Small intestine (tissue), 7 donors: Measurements from ENCODE around the gene CNTNAP3B. TPM values are rescaled to one million over a fixed set of nuclear protein-coding genes. Genes with fewer than 3 reads are reported as not detected.
"Not testable (repeated sequence)": the region's sequence is repeated elsewhere in the genome, so short reads cannot be mapped to it uniquely, and the experiment has no call there.

ENCODE experiments used
- DNase-seq, 2 donors: peaks; one replicate each; pipeline versions ENCODE4 v3.0.0 to v3.0.0-alpha.2; 2013
- FAIRE-seq: peaks from 2 replicates; lab custom pipeline; 2012; peaks lifted over from hg19 to GRCh38; lab: Jason Lieb, UNC
- H3K27ac ChIP-seq, 3 donors: one replicate each; pipeline ENCODE4 v1.5.1; 2013; ENCODE audit warnings: low read length in 2 of 3, mild to moderate bottlenecking in 2 of 3, control low read depth in 1 of 3, inconsistent platforms in 1 of 3, low read depth in 1 of 3, moderate library complexity in 1 of 3
- H3K27me3 ChIP-seq, 3 donors: one replicate each; pipeline ENCODE4 v1.6.1; 2013; ENCODE audit warnings: low read length in 3 of 3, inconsistent platforms in 1 of 3; ENCODE audit not compliant: control insufficient read depth in 3 of 3, insufficient read depth in 3 of 3
- H3K36me3 ChIP-seq, 3 donors: one replicate each; pipeline ENCODE4 v1.6.1; 2013; ENCODE audit warnings: low read length in 3 of 3, inconsistent platforms in 1 of 3, low read depth in 1 of 3, mild to moderate bottlenecking in 1 of 3, moderate library complexity in 1 of 3; ENCODE audit not compliant: control insufficient read depth in 3 of 3, insufficient read depth in 2 of 3
- H3K4me1 ChIP-seq, 3 donors: one replicate each; pipeline ENCODE4 v1.6.1; 2013; ENCODE audit warnings: low read length in 2 of 3, inconsistent platforms in 1 of 3, low read depth in 1 of 3, mild to moderate bottlenecking in 1 of 3, moderate library complexity in 1 of 3; ENCODE audit not compliant: control insufficient read depth in 3 of 3, insufficient read depth in 2 of 3
- H3K4me3 ChIP-seq, 3 donors: one replicate each; pipeline ENCODE4 v1.5.1; 2013; ENCODE audit warnings: low read length in 3 of 3, control low read depth in 1 of 3, inconsistent platforms in 1 of 3, low read depth in 1 of 3, mild to moderate bottlenecking in 1 of 3, moderate library complexity in 1 of 3
- H3K9me3 ChIP-seq, 2 donors: one replicate each; pipeline ENCODE4 v1.6.1; 2013; ENCODE audit warnings: low read depth in 1 of 2, low read length in 1 of 2; ENCODE audit not compliant: control insufficient read depth in 2 of 2, insufficient read depth in 1 of 2
- WGBS, 3 donors: extraction: QIAGEN DNeasy Blood & Tissue Kit; methylation state at CpG; one replicate each; pipeline ENCODE4 v1.1.7; 2013; 5-methylcytosine and 5-hydroxymethylcytosine counted together
- polyA plus RNA-seq, 4 donors: library from polyadenylated mRNA; stranded (reverse) in 3 of 4; unstranded in 1 of 4; fragments of 200-250 nt in 3 of 4; fragments of 120-200 nt in 1 of 4; gene quantifications; one replicate each; pipeline versions ENCODE4 v1.2.1 to v1.2.3, GENCODE V29; 2013
- donor health status: healthy with polysubstance abuse.
- donor health status: control.
- donor health status: control.
- donor health status: Bipolar disorder and iron deficiency.
- donor health status: healthy.

The CNTNAP3B gene
- polyA plus RNA-seq, 4 donors, result 0.22 to 5.0 (median 3.5) TPM; not detected in 1

DNA sequence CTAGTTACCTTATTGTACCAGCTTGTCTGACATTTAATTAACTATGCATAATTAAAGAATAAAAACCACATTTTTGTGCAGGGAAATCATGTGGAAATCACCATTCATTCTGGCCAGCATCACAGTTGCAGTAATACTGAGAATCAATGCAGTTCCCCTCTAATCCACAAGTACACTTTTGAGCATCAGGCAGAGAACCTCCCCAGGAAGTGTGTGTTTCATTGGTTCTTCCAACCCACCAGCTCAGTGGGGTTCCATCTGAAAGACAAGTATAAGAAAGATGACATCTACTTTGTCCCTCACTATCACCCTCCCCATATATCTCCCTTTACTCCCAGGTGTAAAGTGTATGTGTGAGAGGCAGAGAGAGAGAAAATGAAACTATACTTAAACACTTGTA is 191.1 kb downstream of the CNTNAP3B start:
- not testable (repeated sequence) for FAIRE-seq, H3K4me3 ChIP-seq, H3K9me3 ChIP-seq, H3K27ac ChIP-seq, H3K36me3 ChIP-seq, H3K27me3 ChIP-seq, H3K4me1 ChIP-seq, DNase-seq

DNA sequence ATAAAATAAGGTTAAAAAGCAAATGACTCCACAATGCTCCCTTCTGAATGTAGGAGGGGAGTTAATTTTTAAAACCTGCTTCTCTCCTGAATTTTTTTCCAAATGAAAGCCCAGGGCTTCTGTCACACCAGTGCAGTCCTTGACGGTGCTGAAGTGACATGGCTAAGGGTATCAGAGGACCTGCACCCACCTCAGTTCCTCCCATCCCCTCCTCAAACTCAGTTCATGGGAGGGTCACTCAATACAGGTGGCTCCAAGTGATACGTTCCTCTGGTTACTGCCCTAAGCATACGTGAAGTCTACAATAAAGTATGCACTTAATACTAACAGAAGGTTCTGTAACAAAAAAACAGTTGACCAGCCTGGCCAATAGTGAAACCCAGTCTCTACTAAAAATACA is 193.5 kb downstream of the CNTNAP3B start:
- H3K36me3 ChIP-seq, DNase-seq, H3K27ac ChIP-seq, H3K27me3 ChIP-seq, FAIRE-seq, H3K4me1 ChIP-seq, H3K4me3 ChIP-seq, H3K9me3 ChIP-seq: not testable (repeated sequence)
- WGBS, 3 donors, result 70 to 72% (median 71%) methylated on average over 3 of the region's 3 CpGs

DNA sequence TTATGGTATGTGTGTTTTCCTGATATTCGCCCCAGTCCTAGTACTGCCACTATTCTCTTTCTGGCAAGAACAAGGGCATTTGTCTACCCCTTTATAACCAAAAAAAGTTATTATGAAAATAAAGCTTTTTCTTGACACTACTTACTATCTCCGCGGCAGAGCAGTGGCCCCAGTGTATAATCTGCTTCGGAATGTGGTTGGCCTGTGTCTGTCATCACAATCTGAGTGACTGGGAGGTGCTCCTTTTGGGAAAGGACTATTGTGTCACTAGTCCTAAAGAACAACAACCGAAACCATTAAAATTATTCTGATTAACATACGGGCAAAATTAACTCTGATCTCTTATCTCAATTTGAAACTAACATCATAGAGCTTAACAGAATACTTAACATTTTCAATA is 200.1 kb downstream of the CNTNAP3B start:
- H3K4me3 ChIP-seq, H3K4me1 ChIP-seq, DNase-seq, H3K9me3 ChIP-seq, H3K27ac ChIP-seq, FAIRE-seq, H3K27me3 ChIP-seq, H3K36me3 ChIP-seq: not testable (repeated sequence)
- 80 to 90% (median 86%) methylated on average over 1 to 5 of the region's 6 CpGs for WGBS, 3 donors

DNA sequence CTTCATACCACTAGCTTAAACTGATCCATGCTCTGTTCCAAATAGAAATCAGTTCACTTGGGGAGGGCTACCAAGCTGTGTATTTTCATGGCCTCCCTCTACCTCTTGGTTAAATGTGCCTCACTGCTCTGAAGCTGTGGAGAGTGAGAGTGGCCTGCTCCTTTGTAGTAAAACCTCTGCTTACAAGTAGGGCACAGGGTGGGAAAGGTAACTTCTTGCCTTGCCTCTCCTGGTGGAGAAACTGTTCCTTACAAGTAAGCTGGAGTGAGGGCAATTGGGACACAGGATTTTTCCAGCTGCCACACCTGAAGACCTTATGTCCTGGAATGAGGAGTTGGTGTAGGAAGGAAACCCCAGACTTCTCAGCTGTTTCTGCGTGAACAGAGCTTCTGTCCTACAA is 211.9 kb downstream of the CNTNAP3B start:
- H3K36me3 ChIP-seq, H3K9me3 ChIP-seq, H3K4me3 ChIP-seq, H3K4me1 ChIP-seq, H3K27ac ChIP-seq, DNase-seq, FAIRE-seq, H3K27me3 ChIP-seq: not testable (repeated sequence)
- 67 to 92% (median 89%) methylated on average over 1 of the region's 1 CpG for WGBS, 3 donors

DNA sequence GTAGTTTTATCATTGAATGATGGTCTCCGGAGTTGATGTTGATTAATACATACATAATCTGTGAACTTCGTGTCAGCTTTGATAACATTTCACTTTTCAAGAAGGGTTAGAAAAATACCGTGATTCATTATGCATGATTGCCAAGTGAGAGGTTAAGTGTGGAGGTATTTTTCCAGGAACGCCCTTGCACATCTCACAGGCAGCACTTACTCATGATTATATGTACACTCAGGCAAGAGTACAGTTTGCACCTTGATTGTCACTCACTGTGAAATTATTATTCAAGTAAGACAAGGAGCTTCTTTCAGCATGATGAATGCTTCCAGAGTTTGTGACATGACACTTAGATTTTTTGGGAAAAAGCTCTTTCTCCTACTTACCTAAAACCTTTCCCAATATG is 223.7 kb downstream of the CNTNAP3B start:
- WGBS, 3 donors, result no CpG with 5 or more reads among the region's 4 CpGs
- H3K36me3 ChIP-seq, H3K27me3 ChIP-seq, DNase-seq, H3K4me1 ChIP-seq, H3K4me3 ChIP-seq, FAIRE-seq, H3K9me3 ChIP-seq, H3K27ac ChIP-seq: not testable (repeated sequence)

DNA sequence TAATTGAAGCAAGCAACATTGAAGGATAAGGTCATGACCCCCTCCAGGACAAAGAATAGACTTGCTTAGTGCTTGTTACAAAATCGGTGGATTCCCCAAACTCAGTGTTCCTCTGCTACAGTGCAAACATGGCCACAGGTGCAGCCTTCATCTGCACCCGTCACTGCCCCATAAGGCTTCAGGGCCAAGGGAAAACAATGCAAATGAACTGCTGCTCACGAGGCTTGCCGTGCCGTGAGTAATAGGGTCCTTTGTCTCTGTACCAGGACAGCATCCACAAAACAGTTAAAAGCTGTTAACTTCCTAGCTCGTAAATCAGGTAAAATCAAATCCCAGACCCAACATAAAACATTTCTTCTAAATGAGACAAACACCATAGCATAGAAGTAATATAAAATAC is 226.5 kb downstream of the CNTNAP3B start:
- H3K4me1 ChIP-seq, DNase-seq, H3K36me3 ChIP-seq, H3K27ac ChIP-seq, H3K9me3 ChIP-seq, FAIRE-seq, H3K4me3 ChIP-seq, H3K27me3 ChIP-seq: not testable (repeated sequence)
- WGBS, 3 donors, result no CpG with 5 or more reads among the region's 6 CpGs

DNA sequence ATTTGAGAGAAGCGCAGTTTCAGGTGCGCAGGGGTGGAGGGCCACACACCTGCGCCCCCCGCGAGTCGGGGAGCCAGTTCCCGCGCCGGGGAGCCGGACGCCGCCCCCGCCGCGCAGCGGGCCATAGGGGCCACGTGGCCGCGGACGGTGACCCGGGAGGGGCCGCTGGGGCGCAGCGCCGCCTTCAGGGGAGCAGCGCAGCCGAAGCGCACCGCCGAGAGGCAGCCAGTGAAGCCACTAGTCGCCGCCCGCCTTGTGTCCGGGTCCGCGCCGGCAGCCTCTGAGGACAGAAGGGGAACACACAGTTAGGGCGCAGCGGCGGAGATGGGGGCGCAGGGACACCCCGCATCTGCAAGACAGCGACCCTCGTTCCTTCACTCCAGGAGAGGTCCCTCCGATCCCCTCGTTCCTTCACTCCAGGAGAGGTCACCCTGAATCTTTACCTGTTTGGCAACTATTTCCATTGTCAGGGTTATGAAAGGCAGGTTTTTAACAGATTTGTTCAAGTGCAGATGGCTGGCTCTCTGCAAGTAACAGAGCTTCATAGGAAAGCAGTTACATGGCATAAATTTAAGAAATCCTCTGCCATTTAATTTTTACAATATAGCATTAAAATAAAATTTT is 230.4 kb downstream of the CNTNAP3B start:
- H3K27ac ChIP-seq, H3K9me3 ChIP-seq, FAIRE-seq, DNase-seq, H3K4me3 ChIP-seq, H3K36me3 ChIP-seq, H3K4me1 ChIP-seq, H3K27me3 ChIP-seq: not testable (repeated sequence)
- no CpG with 5 or more reads among the region's 46 CpGs for WGBS, 3 donors

DNA sequence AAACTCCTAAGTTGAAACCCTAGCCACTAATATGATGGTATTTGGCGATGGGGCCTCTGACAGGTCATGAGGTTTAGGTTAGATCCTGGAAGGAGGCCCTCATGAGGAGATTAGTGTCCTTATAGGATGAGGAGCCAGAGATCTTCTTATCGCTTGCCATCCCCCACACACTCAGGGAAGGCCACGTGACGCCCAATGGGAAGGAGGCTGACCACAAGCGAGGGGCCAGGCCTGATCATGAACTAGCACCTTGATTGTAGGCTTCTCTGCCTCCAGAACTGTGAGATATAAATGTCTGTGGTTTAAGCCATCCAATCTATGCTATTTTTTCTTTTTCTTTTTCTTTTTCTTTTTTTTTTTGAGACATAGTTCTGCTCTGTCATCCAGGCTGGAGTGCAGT is 254.7 kb downstream of the CNTNAP3B start:
- not testable (repeated sequence) for H3K36me3 ChIP-seq, DNase-seq, H3K4me1 ChIP-seq, FAIRE-seq, H3K9me3 ChIP-seq, H3K27me3 ChIP-seq, H3K4me3 ChIP-seq, H3K27ac ChIP-seq
- WGBS, 3 donors, result no CpG with 5 or more reads among the region's 5 CpGs

DNA sequence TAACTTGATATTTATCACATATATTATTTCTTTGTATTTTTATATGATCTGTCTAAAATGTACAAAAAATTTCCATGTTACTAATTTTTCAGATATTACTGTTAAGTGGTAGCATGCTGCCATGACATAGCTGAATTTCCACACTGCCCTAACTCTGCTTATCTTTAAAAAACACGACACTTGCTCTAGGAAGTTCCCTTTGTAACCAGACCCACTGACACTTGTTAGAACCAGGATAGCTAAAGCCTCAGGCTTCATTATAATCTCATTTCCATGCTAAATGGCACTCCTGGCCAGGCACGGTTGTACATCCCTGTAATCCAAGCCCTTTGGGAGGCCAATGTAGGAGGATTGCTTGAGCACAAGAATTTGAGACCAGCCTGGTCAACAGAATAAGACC is 273.8 kb downstream of the CNTNAP3B start:
- FAIRE-seq, DNase-seq, H3K36me3 ChIP-seq, H3K4me1 ChIP-seq, H3K27ac ChIP-seq, H3K27me3 ChIP-seq, H3K4me3 ChIP-seq, H3K9me3 ChIP-seq: not testable (repeated sequence)
- no CpG with 5 or more reads among the region's 2 CpGs for WGBS, 3 donors
